K562 (cell line): Measurements from ENCODE around the gene CDK4. TPM values are rescaled to one million over a fixed set of nuclear protein-coding genes. Genes with fewer than 3 reads are reported as not detected.

Experiments used
- ATAC-seq: fragments of 200-7000 bp; cut with Tn5 transposase; 3 replicates; pipeline ENCODE4 v1.9.1; 2020; ENCODE audit warnings: moderate library complexity
- BruUV-seq: library from RNA; stranded (reverse); fragments of 400-500 nt; replicated peaks from 2 replicates; lab custom pipeline; 2021; lab: Mats Ljungman, UMichigan
- CTCF ChIA-PET: fragments of 300-600 bp; formaldehyde crosslinking; extraction: SDS; loops from one replicate; lab custom pipeline; 2021; ENCODE audit warnings: low intra/inter-chr PET ratio; lab: Yijun Ruan, JAX
- POLR2A ChIA-PET: fragments of 300-600, 350-650 bp; sonication (Branson Sonifier 250); formaldehyde crosslinking; extraction: SDS; loops from one replicate; lab custom pipeline; 2021; ENCODE audit warnings: antibody characterized with exemption, inconsistent platforms; lab: Yijun Ruan, JAX
- DNase-seq, 4 experiments: peaks; one replicate each; pipeline versions ENCODE4 v3.0.0 to v3.0.0-alpha.2; 2011 to 2018; ENCODE audit warnings: low spot score in 3 of 4, mixed read lengths in 3 of 4; ENCODE audit errors: extremely low read depth in 1 of 4
- FAIRE-seq: peaks from 2 replicates; lab custom pipeline; 2011; peaks lifted over from hg19 to GRCh38; lab: Jason Lieb, UNC
- H2AFZ ChIP-seq: 2 replicates; pipeline ENCODE4 v1.6.0; 2011; ENCODE audit warnings: low read depth, low read length, control low read depth, inconsistent platforms
- H3K27ac ChIP-seq: fragments of 200-600 bp; 3 replicates; pipeline ENCODE4 v1.8.0; 2011; ENCODE audit warnings: low read depth, mild to moderate bottlenecking, control low read depth, inconsistent platforms, low read length, moderate library complexity, mixed read lengths; ENCODE audit errors: extremely low read depth
- H3K27me3 ChIP-seq, 2 experiments: fragments of 300-600 bp in 1 of 2; 2 replicates in 1 of 2; 3 replicates in 1 of 2; pipeline versions ENCODE4 v1.6.0 to v1.8.0; 2011; ENCODE audit warnings: inconsistent platforms in 2 of 2, low read length in 2 of 2, mild to moderate bottlenecking in 1 of 2, mixed read lengths in 1 of 2, moderate library complexity in 1 of 2; ENCODE audit not compliant: control insufficient read depth in 2 of 2, insufficient read depth in 2 of 2
- H3K36me3 ChIP-seq: fragments of 300-600 bp; 3 replicates; pipeline ENCODE4 v1.8.0; 2011; ENCODE audit warnings: mild to moderate bottlenecking, low read length, inconsistent platforms; ENCODE audit not compliant: control insufficient read depth, insufficient read depth
- H3K4me1 ChIP-seq, 2 experiments: fragments of 200-600 bp in 1 of 2; replicated peaks in 1 of 2; 2 replicates in 1 of 2; 3 replicates in 1 of 2; pipeline versions ENCODE4 v1.5.1 to v1.8.0; 2011; ENCODE audit warnings: inconsistent platforms in 2 of 2, low read length in 2 of 2, mild to moderate bottlenecking in 1 of 2, mixed read lengths in 1 of 2, moderate library complexity in 1 of 2; ENCODE audit not compliant: control insufficient read depth in 2 of 2, insufficient read depth in 2 of 2
- H3K4me2 ChIP-seq: 2 replicates; pipeline ENCODE4 v1.6.1; 2011; ENCODE audit warnings: low read length, control low read depth, inconsistent platforms, mixed read lengths; ENCODE audit not compliant: insufficient read depth
- H3K4me3 ChIP-seq: fragments of 200-600 bp; sonication (generic), shearing (Covaris generic); 2 replicates; pipeline ENCODE4 v1.5.1; 2016; ENCODE audit warnings: control low read depth, inconsistent platforms
- H3K79me2 ChIP-seq: fragments of 200-600 bp; 3 replicates; pipeline ENCODE4 v1.8.0; 2011; ENCODE audit warnings: low read length, inconsistent platforms; ENCODE audit not compliant: control insufficient read depth, insufficient read depth
- H3K9ac ChIP-seq, 2 experiments: 2 replicates each; pipeline versions ENCODE4 v1.6.0 to v1.6.1; 2011; ENCODE audit warnings: low read depth in 2 of 2, low read length in 2 of 2, control low read depth in 1 of 2, inconsistent platforms in 1 of 2, mild to moderate bottlenecking in 1 of 2, mixed read lengths in 1 of 2; ENCODE audit not compliant: insufficient read depth in 1 of 2
- H3K9me1 ChIP-seq: one replicate; pipeline ENCODE4 v1.6.0; 2011; ENCODE audit warnings: inconsistent platforms, mild to moderate bottlenecking, low read length, moderate library complexity; ENCODE audit not compliant: control insufficient read depth, insufficient read depth
- H3K9me3 ChIP-seq: replicated peaks from 2 replicates; pipeline ENCODE4 v1.5.1; 2011; ENCODE audit warnings: low read depth, low read length, inconsistent platforms; ENCODE audit not compliant: control insufficient read depth, insufficient read depth
- H4K20me1 ChIP-seq: replicated peaks from 2 replicates; pipeline ENCODE4 v1.6.1; 2011; ENCODE audit warnings: low read length, inconsistent platforms, mixed read lengths; ENCODE audit not compliant: control insufficient read depth, insufficient read depth
- CBX1 ChIP-seq: sonication (generic); IDR thresholded peaks from 2 replicates; pipeline ENCODE4 v1.6.1; 2016; ENCODE audit warnings: antibody characterized with exemption, low read depth, mild to moderate bottlenecking
- CREB1 ChIP-seq, 2 experiments: sonication (generic) in 1 of 2; formaldehyde crosslinking in 1 of 2; IDR thresholded peaks; 2 replicates each; pipeline versions ENCODE4 v1.6.1 to v1.8.0; 2012 to 2022; ENCODE audit warnings: inconsistent platforms in 1 of 2, mild to moderate bottlenecking in 1 of 2, missing genetic modification reagents in 1 of 2, moderate library complexity in 1 of 2
- MXI1 ChIP-seq: IDR thresholded peaks from 2 replicates; pipeline ENCODE4 v1.6.1; 2011; ENCODE audit warnings: low read depth, mild to moderate bottlenecking, improper control_type of control experiment, low read length
- RAD21 ChIP-seq, 2 experiments: fragments of 250-450 bp in 1 of 2; fragments of 450-650 bp in 1 of 2; sonication (Bioruptor Pico) in 1 of 2; formaldehyde crosslinking in 1 of 2; IDR thresholded peaks in 1 of 2; conservative IDR thresholded peaks in 1 of 2; 2 replicates each; pipeline versions ENCODE4 v1.4.0 to v1.8.0; 2020 to 2022; ENCODE audit warnings: mild to moderate bottlenecking in 2 of 2, moderate library complexity in 1 of 2
- RBM22 ChIP-seq: fragments of 200-400 bp; formaldehyde crosslinking; IDR thresholded peaks from 2 replicates; pipeline ENCODE4 v1.6.1; 2018; ENCODE audit warnings: low read length, low read depth; ENCODE audit not compliant: poor library complexity, severe bottlenecking
- RBM25 ChIP-seq: fragments of 200-400 bp; formaldehyde crosslinking; IDR thresholded peaks from 2 replicates; pipeline ENCODE4 v1.6.1; 2018; ENCODE audit warnings: low read length, low read depth, moderate library complexity; ENCODE audit not compliant: severe bottlenecking
- SMARCC2 ChIP-seq: fragments of 450-650 bp; IDR thresholded peaks from 2 replicates; pipeline ENCODE4 v1.6.1; 2017; ENCODE audit warnings: antibody characterized with exemption, moderate library complexity, mild to moderate bottlenecking, low read depth
- SRSF3 ChIP-seq: fragments of 200-400 bp; formaldehyde crosslinking; IDR thresholded peaks from 2 replicates; pipeline ENCODE4 v1.6.1; 2016; ENCODE audit warnings: mild to moderate bottlenecking, low read length, moderate library complexity; ENCODE audit not compliant: insufficient read depth
- TBP ChIP-seq: optimal IDR thresholded peaks from 2 replicates; pipeline ENCODE3; 2011; ENCODE audit warnings: low read depth, low read length, improper control_type of control experiment
- ZFP36 ChIP-seq: fragments of 150-350 bp; IDR thresholded peaks from 2 replicates; pipeline ENCODE4 v1.6.1; 2018; ENCODE audit warnings: low read length, low read depth; ENCODE audit not compliant: partially characterized antibody
- ZFX ChIP-seq: sonication (generic); formaldehyde crosslinking; IDR thresholded peaks from 2 replicates; pipeline ENCODE4 v1.8.0; 2022; ENCODE audit warnings: mild to moderate bottlenecking, missing genetic modification reagents, moderate library complexity
- ZNF133 ChIP-seq: fragments of 250-450 bp; sonication (Bioruptor Pico); IDR thresholded peaks from 2 replicates; pipeline ENCODE4 v1.4.0; 2020; ENCODE audit warnings: mild to moderate bottlenecking
- ZNF263 ChIP-seq: sonication (generic); formaldehyde crosslinking; IDR thresholded peaks from 2 replicates; pipeline ENCODE4 v1.8.0; 2022; ENCODE audit warnings: mild to moderate bottlenecking, missing genetic modification reagents, borderline replicate concordance
- WGBS: fragments of 100-300 bp; shearing (Covaris generic); methylation state at CpG from one replicate; pipeline ENCODE4 v1.1.6; 2016; ENCODE audit warnings: low coverage, mixed read lengths; ENCODE audit not compliant: insufficient coverage; ENCODE audit errors: missing lambda C conversion rate; 5-methylcytosine and 5-hydroxymethylcytosine counted together
- in situ Hi-C: fragments of 300-500 bp; cut with MboI; formaldehyde crosslinking; loops from 4 replicates; pipeline ENCODE4 v1.15.0; 2018; ENCODE audit warnings: inconsistent platforms, mixed read lengths
- intact Hi-C: fragments of 100-400 bp; cut with micrococcal nuclease; formaldehyde crosslinking; loops from 2 replicates; pipeline ENCODE4 v1.14.2; 2022
- polyA plus RNA-seq, 8 experiments: library from polyadenylated mRNA; depleted of rRNA in 4 of 8; stranded (reverse) in 5 of 8; unstranded in 3 of 8; fragments of >200 nt; fragmentation: Nextera tagmentation in 2 of 8; fragmentation: Illumina TruSeq in 1 of 8; extraction: Ambion mirVana in 2 of 8; extraction: Trizol in 1 of 8; gene quantifications; 2 replicates each; pipeline versions ENCODE4 v1.2.1 to v1.2.3, GENCODE V29; 2011 to 2014; ENCODE audit warnings: inconsistent platforms in 1 of 8, missing spikeins in 1 of 8
- total RNA-seq, 7 experiments: library from RNA; depleted of rRNA in 6 of 7; stranded (reverse); fragments of >200 nt in 6 of 7; fragmentation: Illumina TruSeq in 2 of 7; extraction: Trizol in 2 of 7; gene quantifications; 2 replicates each; pipeline versions ENCODE4 v1.2.1 to v1.2.3, GENCODE V29; 2011 to 2021; ENCODE audit warnings: low replicate concordance in 1 of 7
- TF ChIP-seq, protein P1 (sequence below): sonication (generic); formaldehyde crosslinking; IDR thresholded peaks from 2 replicates; pipeline ENCODE4 v1.8.1; 2023; ENCODE audit warnings: mild to moderate bottlenecking, missing genetic modification reagents
- TF ChIP-seq, protein P2 (sequence below): fragments of 250-450 bp; sonication (Bioruptor Pico); IDR thresholded peaks from 2 replicates; pipeline ENCODE4 v1.8.0; 2021; ENCODE audit warnings: moderate library complexity, mild to moderate bottlenecking, inconsistent platforms

Gene CDK4
- total and polyA plus RNA-seq, 9 of the 15 experiments (the other 6 are each of a cell fraction or from before 2014, with no cell fraction given) = 37.8 to 436 (median 238) TPM

DNA sequence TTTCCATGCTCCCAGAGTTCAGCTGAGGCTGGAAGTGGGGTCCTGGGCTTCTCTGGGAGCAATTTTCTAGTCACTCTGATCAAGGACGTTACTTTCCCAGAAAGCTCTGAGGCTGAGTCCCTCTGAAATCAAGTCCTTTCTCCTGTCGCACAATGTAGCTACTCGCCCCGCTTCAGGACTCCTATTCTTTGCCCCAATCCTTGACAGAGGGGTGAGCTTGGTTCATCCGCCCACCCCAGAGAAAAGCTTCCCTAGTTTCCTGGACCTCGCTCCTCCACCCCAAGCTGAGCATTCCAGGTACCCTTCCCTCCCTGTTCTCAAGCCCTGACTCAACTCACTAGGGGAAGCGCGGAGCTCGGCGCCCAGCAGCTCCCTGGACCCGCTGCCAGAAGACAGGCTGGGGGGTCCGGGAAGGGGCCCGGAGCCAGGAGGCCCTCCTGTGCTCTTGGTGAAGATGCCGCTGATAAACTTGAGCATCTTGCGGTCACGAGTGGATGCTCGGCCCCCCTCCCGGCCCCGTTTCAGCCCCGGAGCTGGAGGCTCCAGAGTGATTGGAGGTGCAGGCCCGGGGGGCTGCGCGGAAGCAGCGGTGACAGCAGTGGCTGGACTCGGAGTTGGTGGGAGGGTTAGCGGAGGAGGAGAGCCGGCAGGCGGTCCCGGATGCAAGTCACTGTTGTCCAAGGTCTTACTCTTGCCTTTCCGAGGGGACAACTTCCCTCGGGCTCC, 15.2 kb downstream of the CDK4 start:
- no TSS peak for BruUV-seq
- Histone ChIP-seq H3K4me1 (peaks cover 9 to 33% of the 10 kb centered on the region in 2 experiments; a peak in 4 of 5 replicates), H3K9ac (peak overlapping the region; percentile 51 to 87), H3K27ac (peak overlapping the region; percentile 11; the same call in 1 of the 3 replicates), H3K79me2 (no peaks in the 10 kb centered on the region), H4K20me1 (no peaks in the 10 kb centered on the region), H3K4me2 (peak overlapping the region; percentile 81), H3K27me3 (peaks cover 12 to 53% of the 10 kb centered on the region in 2 experiments), H2AFZ (peak overlapping the region; percentile 94), H3K36me3 (no peaks in the 10 kb centered on the region), H3K4me3 (peak overlapping the region; percentile 38), H3K9me1 (no peaks in the 10 kb centered on the region), H3K9me3 (no peaks in the 10 kb centered on the region)
- in situ Hi-C loops = no loop called here
- intact Hi-C loops = loop anchor here (1.0 to 5.0 kb wide), 4 partner anchors 104 to 274 kb away; partner anchors contain the start of genes B4GALNT1, DDIT3 and MBD6
- ATAC-seq (peak; percentile 17), DNase-seq (peak in 1 of 4 experiments; percentile 30), FAIRE-seq (peak; percentile 86)
- ChIA-PET CTCF (interaction anchor here (2.3 kb wide), 1 partner anchor 154 kb away, joined by 17 read pairs; no protein-coding TSS in a partner anchor), POLR2A (interaction anchor here (0.5 to 3.5 kb wide), 10 partner anchors 8 to 240 kb away, joined by 3 to 15 read pairs (median 3); partner anchors contain the start of genes CDK4, DDIT3, PIP4K2C and TSPAN31)
- WGBS = 17% methylated on average over 27 of the region's 31 CpGs
- no peak for TF ChIP-seq RAD21 (CRISPR knock-in tag; conservative IDR thresholded peaks at IDR 0.05 in 1 of 2, IDR thresholded peaks at IDR 0.05 in 1 of 2)
- TF ChIP-seq, protein P1, sequence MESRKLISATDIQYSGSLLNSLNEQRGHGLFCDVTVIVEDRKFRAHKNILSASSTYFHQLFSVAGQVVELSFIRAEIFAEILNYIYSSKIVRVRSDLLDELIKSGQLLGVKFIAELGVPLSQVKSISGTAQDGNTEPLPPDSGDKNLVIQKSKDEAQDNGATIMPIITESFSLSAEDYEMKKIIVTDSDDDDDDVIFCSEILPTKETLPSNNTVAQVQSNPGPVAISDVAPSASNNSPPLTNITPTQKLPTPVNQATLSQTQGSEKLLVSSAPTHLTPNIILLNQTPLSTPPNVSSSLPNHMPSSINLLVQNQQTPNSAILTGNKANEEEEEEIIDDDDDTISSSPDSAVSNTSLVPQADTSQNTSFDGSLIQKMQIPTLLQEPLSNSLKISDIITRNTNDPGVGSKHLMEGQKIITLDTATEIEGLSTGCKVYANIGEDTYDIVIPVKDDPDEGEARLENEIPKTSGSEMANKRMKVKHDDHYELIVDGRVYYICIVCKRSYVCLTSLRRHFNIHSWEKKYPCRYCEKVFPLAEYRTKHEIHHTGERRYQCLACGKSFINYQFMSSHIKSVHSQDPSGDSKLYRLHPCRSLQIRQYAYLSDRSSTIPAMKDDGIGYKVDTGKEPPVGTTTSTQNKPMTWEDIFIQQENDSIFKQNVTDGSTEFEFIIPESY (CRISPR knock-in tag) = peak; percentile 44
- TF ChIP-seq, protein P2, sequence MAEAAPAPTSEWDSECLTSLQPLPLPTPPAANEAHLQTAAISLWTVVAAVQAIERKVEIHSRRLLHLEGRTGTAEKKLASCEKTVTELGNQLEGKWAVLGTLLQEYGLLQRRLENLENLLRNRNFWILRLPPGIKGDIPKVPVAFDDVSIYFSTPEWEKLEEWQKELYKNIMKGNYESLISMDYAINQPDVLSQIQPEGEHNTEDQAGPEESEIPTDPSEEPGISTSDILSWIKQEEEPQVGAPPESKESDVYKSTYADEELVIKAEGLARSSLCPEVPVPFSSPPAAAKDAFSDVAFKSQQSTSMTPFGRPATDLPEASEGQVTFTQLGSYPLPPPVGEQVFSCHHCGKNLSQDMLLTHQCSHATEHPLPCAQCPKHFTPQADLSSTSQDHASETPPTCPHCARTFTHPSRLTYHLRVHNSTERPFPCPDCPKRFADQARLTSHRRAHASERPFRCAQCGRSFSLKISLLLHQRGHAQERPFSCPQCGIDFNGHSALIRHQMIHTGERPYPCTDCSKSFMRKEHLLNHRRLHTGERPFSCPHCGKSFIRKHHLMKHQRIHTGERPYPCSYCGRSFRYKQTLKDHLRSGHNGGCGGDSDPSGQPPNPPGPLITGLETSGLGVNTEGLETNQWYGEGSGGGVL (CRISPR knock-in tag) = no peak
- no peak for TF ChIP-seq SRSF3
- no peak for TF ChIP-seq TBP
- no peak for TF ChIP-seq SMARCC2
- peak; percentile 36 for TF ChIP-seq RBM25
- TF ChIP-seq RBM22 = no peak
- TF ChIP-seq CBX1 = 0 out of 2 replicates have a peak, but pooled peaks have one; percentile 34
- TF ChIP-seq MXI1 = no peak
- TF ChIP-seq ZFX (CRISPR knock-in tag) = no peak
- 0 out of 2 replicates have a peak, but pooled peaks have one; percentile 12 for TF ChIP-seq CREB1 (IDR thresholded peaks at IDR 0.05)
- no peak for TF ChIP-seq CREB1 (CRISPR knock-in tag; IDR thresholded peaks at IDR 0.05)
- no peak for TF ChIP-seq ZNF263 (CRISPR knock-in tag)
- no peak for TF ChIP-seq ZNF133 (CRISPR knock-in tag)
- peak; percentile 94 for TF ChIP-seq ZFP36
